Raji (cell line): ENCODE results near the gene GPNMB.

Source experiments
- POLR2A ChIP-seq: IDR thresholded peaks from 2 replicates; pipeline ENCODE4 v1.6.1; 2011; ENCODE audit warnings: low read depth, low read length, control low read depth; ENCODE audit not compliant: insufficient read depth

The GPNMB gene

DNA sequence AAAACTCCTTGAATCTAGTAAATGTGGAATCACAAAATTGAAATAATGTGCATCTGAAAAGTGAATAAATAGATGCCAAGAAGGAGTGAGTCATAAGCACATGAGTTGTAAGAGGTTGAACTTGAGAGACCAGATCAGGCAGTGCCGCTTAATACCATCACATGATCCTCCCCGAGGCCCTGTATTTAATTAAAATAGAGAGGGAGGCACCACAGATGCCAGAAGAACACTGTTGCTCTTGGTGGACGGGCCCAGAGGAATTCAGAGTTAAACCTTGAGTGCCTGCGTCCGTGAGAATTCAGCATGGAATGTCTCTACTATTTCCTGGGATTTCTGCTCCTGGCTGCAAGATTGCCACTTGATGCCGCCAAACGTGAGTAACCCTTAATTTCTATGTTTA lies at the start of gene GPNMB:
GPNMB (plus strand) TSS at position 221 of the 400 bp plus-strand sequence; CDS start at position 304, 83 bp downstream.
- TF ChIP-seq POLR2A = no peak

DNA sequence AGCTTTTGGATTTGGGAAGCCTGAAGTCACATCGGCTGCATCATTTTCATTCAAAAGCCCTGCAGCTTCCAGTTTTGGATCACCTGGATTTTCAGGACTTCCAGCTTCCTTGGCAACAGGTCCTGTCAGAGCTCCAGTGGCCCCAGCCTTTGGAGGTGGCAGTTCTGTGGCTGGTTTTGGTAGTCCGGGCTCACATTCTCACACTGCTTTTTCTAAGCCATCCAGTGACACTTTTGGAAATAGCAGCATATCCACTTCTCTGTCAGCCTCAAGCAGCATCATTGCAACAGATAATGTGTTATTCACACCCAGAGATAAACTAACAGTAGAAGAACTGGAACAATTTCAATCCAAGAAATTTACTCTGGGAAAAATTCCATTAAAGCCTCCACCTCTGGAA lies 46.2 kb upstream of the GPNMB start:
- TF ChIP-seq POLR2A = no peak

DNA sequence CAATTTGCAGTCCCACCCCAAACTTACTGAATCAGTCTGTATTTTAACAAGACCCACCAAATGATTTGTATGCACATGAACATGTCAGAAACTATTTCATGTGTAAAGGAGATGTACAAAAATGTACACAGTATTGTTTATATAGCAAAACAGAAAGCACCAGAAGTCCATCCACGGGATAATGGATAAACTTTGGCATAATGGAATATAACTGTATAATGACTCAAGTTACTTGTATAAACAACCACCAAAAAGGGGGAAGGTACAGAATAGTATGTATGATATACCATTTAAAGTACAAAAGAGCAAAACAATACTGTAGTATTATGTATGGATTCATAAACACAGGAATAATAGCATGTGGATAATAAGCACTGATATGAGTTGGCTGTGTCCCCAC lies 42.3 kb upstream of the GPNMB start:
- TF ChIP-seq POLR2A = no peak

DNA sequence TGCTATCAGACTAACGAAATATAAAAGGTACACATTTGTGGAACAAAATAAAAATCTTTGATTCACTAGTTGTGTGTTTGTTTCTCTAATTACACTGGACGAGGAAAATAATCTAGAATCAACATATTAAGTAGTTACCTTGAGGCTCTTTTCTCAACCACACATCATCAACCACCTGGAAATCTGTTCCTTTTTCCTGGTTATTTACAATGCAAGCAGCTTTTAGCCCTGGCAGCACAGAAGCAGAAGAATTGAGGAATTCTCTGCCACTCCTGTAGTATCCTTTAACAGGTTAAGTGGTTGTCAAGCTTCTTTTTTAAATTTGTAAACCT lies 41.0 kb upstream of the GPNMB start:
- TF ChIP-seq POLR2A = no peak

DNA sequence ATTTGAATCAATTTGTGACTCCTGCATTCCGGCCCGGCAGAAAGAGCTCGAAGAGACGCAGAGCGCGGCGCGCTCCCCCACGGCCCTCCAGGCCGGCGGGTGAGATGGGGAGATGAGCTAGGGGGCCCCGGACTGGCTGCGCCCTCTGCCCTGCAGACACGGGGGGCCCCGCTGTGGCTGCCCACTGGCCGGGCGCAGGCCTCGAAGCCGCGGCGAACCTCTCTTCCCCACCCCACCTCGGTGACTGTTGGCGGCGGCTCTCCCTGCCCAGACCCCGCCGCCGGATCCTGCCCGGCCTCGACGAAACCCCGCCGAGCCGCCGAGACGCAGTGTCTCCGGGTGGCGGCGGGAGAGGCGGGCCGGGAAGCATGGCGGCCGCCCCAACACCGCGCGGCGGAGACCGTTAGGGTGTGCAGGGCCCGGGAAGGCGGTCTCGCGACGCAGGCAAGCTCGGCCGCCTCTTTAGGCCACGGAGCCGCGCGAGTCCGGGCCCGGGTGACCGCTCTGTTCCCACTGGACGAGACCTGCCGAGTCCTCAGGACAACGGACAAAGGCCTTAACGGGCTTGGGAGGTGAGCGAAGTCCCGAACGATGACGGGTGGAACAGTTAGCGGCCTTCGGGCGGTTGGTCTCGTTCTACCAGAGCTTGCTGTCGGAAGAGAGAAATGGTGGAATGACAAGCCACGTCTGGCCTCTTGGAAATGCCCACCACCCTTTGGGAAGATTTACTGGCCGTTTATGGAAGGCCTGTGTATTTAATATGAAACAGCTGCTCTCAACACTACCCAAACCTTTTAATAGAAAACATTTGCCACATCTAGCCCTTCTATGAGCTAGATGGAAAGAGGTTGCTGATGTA lies 40.4 kb upstream of the GPNMB start:
- no peak for TF ChIP-seq POLR2A

DNA sequence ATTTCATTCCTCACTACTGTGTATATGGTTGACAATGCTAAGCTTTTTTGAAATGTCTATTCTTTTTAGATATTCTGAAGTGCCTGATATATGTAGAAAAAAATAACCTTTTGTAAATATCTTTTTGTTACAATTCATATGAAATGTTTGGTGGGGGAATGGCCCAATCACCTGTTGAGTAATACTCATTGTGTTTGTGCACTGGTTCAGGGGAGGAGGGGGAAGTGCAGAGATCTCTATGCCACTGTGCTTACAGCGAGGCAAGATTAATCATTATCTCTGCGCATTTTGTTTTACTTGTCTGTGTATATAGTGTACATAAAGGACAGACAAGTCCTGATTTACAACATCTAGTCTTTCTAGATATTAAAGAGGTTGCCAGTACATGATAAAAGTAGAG lies 39.6 kb upstream of the GPNMB start:
- no peak for TF ChIP-seq POLR2A

DNA sequence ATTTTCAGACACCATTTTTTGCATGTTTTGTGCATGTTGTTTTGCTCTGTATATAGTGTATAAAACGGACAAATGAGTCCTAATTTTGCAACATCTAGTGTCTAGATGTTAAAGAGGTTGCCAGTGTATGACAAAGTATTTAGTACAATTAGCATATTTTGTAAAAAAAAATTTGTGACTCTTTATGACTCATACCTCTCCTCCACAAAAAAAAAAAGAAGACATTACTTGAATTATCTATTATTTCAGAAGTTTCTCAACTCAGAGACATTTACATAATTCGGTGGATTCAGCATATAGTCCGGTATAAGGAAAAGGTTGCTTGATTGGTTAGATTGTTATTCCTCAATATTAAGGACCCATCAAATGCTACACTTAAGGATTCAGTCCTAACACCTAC lies 38.7 kb upstream of the GPNMB start:
- TF ChIP-seq POLR2A = no peak

DNA sequence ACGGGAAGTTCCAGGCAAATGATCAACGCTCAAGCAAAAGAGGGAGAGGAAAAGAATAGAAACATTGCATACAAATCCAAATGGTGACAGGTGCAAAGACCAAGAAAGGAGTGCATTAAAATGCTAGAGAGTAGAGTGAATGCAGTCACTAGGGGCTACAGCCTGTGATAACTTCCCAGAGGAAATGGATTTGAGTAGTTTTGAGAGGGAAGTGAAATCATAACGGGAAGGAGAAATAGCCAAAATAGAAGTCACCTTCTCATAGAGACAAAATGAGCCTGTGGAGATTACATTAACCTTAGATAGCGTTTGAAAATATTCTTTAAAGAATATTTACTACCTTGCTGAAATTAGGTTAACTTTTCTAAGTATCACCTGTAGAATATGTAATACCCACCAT lies 38.3 kb upstream of the GPNMB start:
- TF ChIP-seq POLR2A = no peak

DNA sequence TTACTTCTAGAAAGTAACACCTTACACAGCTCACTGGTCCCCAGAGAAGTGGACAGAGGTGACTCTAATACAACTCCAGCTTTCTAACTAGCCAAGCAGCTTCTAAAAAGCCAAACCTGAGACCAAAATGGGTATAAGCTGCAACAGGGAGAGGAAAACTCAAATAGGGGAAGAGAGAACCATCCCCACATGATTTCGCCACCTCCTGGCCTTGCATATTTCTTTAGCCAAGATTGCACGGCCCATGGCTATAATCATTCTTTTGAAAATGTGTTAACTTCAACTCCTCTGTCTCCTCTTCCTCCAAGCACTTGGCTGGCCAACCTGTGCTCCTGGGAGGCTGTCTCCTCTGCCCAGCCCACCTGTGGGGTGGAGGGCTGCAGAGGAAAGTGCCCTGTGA lies 36.1 kb upstream of the GPNMB start:
- TF ChIP-seq POLR2A = no peak

DNA sequence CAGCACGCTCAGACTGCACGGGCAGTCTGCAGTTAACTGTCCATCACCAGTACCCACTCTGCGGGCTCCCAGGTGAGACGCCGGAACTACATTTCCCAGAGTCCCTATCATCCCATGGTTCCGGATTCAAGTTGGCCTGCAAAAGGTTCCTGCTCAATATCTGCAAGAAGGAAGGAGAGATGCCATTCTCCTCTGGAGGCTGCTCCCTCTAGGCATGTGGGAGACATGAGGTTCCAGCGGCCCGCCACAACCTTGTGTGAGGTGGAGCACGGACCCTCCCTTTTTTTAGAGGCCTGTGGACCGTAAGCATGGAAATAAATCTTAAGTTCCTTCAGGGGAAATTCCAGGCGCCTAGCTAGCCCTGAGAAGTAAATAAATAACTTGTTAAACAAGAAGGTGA lies 35.0 kb upstream of the GPNMB start:
- no peak for TF ChIP-seq POLR2A

DNA sequence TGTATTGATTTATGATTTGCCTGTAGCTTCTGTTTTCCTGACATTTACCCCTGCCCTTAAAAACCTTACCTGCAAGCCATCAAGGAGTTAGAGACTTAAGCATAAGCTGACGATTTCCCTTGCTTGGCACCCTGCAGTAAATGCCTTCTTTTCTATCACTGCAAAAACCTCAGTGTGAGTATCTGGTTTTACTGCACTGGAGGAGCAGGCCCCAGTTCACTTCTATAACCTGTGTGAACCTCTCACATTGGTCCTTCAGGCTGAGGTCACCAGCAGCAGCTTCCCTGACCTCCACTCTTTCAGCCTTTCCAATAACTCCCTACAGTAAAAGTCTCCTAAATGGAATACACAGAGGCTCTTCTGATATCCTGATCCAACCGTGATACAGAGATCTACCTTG lies 34.2 kb upstream of the GPNMB start:
- no peak for TF ChIP-seq POLR2A

DNA sequence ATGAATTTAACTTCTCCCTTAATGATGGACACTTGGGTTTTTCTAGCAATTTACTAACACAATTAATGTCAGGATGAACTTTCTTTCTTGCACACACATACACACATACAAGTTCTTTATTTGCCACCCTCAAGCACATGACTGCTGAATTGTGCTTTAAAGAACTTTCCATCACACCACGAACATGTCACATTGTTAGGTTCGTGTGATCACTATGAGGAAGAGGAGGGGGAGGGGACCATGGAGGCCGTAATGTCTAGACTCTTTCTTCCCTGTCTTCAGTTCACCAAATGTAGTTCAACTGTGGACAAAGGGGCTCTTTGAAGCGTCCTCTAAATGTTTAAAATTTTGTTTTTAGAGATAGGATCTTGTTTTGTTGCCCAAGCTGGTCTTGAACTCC lies 33.7 kb upstream of the GPNMB start:
- no peak for TF ChIP-seq POLR2A

DNA sequence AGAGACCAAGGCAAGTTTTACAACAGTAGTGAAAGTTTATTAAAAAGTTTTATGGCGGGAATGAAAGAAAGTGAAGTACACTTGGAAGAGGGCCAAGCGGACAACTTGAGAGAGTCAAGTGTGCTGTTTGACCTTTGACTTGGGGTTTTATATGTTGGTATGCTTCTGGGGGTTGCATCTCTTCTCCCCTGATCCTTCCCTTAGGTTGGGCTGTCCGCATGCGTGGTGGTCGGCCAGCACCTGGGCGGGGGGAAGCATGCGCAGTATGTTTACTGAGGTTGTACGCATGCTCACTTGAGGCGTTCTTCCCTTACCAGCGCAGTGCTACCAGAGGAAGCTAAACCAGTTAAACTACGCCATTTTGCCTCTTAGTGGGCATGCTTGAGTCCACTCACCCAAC lies 32.8 kb upstream of the GPNMB start:
- TF ChIP-seq POLR2A = no peak

DNA sequence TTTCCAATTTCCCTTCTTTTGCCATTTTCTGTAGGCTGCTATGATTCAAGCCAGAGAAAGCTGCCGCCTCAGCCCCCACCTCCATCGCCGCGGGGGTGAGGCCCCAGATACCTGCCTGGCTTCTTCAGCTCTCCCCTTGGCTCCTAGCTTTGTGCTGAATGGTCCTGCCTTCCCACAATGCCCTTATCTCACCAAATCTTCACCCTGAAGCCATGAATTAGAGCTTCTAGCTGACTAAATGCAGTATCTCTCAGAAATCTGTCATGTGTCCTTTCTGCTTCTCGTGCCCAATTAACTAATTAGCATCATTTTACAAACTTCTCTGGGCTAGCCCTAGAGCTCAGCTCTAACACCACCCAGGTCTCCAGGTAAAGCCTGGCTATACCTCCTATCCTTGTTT lies 32.2 kb upstream of the GPNMB start:
- TF ChIP-seq POLR2A = no peak

DNA sequence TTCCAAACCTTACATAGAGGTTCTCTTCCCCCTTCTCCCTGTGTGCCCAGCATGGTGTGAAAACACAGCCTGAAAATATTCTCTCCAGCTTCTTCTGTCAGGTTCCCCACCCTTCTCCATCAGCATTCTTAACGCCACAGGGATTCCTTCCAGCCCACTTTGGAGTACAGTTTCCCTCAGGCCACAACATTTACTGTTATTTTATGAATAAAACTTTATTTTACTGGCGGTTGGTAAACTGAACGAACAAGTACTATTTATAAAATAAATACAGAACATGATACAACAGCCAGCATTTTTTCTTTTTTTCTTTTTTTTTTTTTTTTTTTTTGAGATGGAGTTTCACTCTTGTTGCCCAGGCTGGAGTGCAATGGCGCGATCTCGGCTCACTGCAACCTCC lies 31.6 kb upstream of the GPNMB start:
- TF ChIP-seq POLR2A = no peak

DNA sequence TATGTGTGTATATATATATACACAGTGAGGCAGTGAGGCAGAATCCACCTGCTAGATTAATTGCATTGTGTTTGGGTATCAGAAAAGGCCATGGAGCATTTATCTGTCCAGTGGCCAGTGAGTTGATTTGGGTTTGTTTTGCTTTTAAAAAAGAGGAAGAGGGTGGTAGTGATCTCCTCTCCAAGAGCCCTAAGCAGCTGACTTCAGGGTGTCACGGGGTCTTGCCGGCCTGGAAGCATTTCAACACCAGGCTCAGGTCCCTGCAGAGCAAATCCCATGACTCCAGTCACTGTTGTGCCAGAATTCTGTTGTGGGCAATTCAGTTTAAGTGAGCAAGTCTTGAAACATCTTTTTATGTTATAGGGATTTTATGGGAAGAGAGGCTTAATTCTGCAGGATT lies 30.6 kb upstream of the GPNMB start:
- no peak for TF ChIP-seq POLR2A

DNA sequence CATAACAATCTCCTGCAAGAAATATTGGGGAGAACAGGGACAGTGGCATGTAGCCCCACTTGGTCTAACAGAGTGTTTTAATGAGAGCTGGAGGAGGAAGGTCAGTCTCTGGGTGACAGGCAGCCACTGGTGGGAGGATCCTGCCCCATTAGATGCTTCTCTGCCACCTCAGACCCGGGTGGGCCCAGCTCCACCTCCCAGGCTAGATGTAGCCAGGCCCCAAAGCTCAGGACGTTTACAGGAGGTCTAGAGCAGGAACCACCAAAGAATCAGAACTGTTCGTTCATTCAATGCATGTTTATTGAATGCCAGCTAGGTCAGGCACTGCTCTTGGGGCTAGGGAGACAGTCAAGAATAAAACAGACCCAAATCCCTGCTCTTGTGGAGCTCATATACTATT lies 28.4 kb upstream of the GPNMB start:
- no peak for TF ChIP-seq POLR2A
